ENCODE measurements around the gene OSBP. TPM values are rescaled to one million over a fixed set of nuclear protein-coding genes. Genes with fewer than 3 reads are reported as not detected.
"Not testable (repeated sequence)": the region's sequence is repeated elsewhere in the genome, so short reads cannot be mapped to it uniquely, and the experiment has no call there.

The OSBP gene
- total and polyA plus RNA-seq, 9 of the 15 experiments (the other 6 are each of a cell fraction or from before 2014, with no cell fraction given) = 11.7 to 49.0 (median 28.7) TPM

- peak in 1 of 2 experiments; percentile 74; a peak in 1 of 4 replicates for TF ChIP-seq RCOR1 (IDR thresholded peaks at IDR 0.05; ENCODE audit: borderline replicate concordance in 1 of 2, low read depth in 2 of 2, low read length in 2 of 2)
Observed at GRCh38 chr11:59544869-59545178, 70.8 kb downstream of the OSBP start (continued).

GRCh38 chr11:59543713-59544112 is 71.9 kb downstream of the OSBP start:
- intact Hi-C loops (cut with micrococcal nuclease); H3K27ac ChIP-seq (ENCODE audit: extremely low read depth, low read depth, low read length); DNase-seq (ENCODE audit: extremely low read depth in 1 of 4, low spot score in 3 of 4); CTCF ChIA-PET (ENCODE audit: low intra/inter-chr PET ratio); H3K4me2 ChIP-seq (ENCODE audit: insufficient read depth, low read length); in situ Hi-C loops (cut with MboI); H3K9me1 ChIP-seq (ENCODE audit: control insufficient read depth, insufficient read depth, low read length); POLR2A ChIA-PET; H3K4me3 ChIP-seq; FAIRE-seq; ATAC-seq; H4K20me1 ChIP-seq (replicated peaks; ENCODE audit: control insufficient read depth, insufficient read depth, low read length); H3K9me3 ChIP-seq (replicated peaks; ENCODE audit: control insufficient read depth, insufficient read depth, low read depth, low read length); BruUV-seq (replicated peaks); H3K9ac ChIP-seq (ENCODE audit: insufficient read depth in 1 of 2, low read depth in 2 of 2, low read length in 2 of 2); H2AFZ ChIP-seq (ENCODE audit: low read depth, low read length); H3K36me3 ChIP-seq (ENCODE audit: control insufficient read depth, insufficient read depth, low read length); H3K27me3 ChIP-seq (ENCODE audit: control insufficient read depth in 2 of 2, insufficient read depth in 2 of 2, low read length in 2 of 2): not testable (repeated sequence)
- TF ChIP-seq NFIC (IDR thresholded peaks at IDR 0.05) (peak; percentile 56), BCOR (IDR thresholded peaks at IDR 0.05) (peak; percentile 62; the same call in 1 of the 2 replicates), PKNOX1 (IDR thresholded peaks at IDR 0.05) (0 out of 2 replicates have a peak, but pooled peaks have one; percentile 7), ZNF146 (CRISPR knock-in tag; IDR thresholded peaks at IDR 0.05; ENCODE audit: unreplicated experiment) (peak; percentile 65), TRIM28 (IDR thresholded peaks at IDR 0.05) (0 out of 2 replicates have a peak, but pooled peaks have one; percentile 20), KDM1A (IDR thresholded peaks at IDR 0.05) (peak in 1 of 2 experiments; percentile 50; a peak in 1 of 4 replicates)
- 100% methylated on average over 2 of the region's 3 CpGs for WGBS (ENCODE audit: insufficient coverage, low coverage, missing lambda C conversion rate)
- Histone ChIP-seq H3K4me1 (replicated peaks in 1 of 2; ENCODE audit: control insufficient read depth in 2 of 2, insufficient read depth in 2 of 2, low read length in 2 of 2) (peaks cover 10 to 14% of the 10 kb centered on the region in 2 experiments; a peak in 3 of 5 replicates), H3K79me2 (ENCODE audit: control insufficient read depth, insufficient read depth, low read length) (peaks cover 19% of the 10 kb centered on the region)

Data from K562 (cell line).